Skeletal muscle satellite cell (primary cell): ENCODE results near the gene SHTN1.

Experiments used
- H3K27me3 ChIP-seq: 2 replicates; pipeline ENCODE4 v1.7.0; 2013; ENCODE audit warnings: low read length; ENCODE audit not compliant: control insufficient read depth, insufficient read depth
- H3K36me3 ChIP-seq: 2 replicates; pipeline ENCODE4 v1.7.0; 2013; ENCODE audit warnings: mild to moderate bottlenecking, control low read depth, low read length; ENCODE audit not compliant: insufficient read depth
- H3K4me1 ChIP-seq: 2 replicates; pipeline ENCODE4 v1.7.0; 2013; ENCODE audit warnings: low read length; ENCODE audit not compliant: control insufficient read depth, insufficient read depth
- H3K4me2 ChIP-seq: 2 replicates; pipeline ENCODE4 v1.7.0; 2013; ENCODE audit warnings: mild to moderate bottlenecking, low read length
- H3K4me3 ChIP-seq: 2 replicates; pipeline ENCODE4 v1.7.0; 2013; ENCODE audit warnings: low read length
- H3K9ac ChIP-seq: 2 replicates; pipeline ENCODE4 v1.7.0; 2013; ENCODE audit warnings: mild to moderate bottlenecking, low read depth, low read length, moderate library complexity
- H3K9me3 ChIP-seq: replicated peaks from 2 replicates; pipeline ENCODE4 v1.7.0; 2013; ENCODE audit warnings: mild to moderate bottlenecking, control low read depth, low read length

Gene SHTN1

DNA sequence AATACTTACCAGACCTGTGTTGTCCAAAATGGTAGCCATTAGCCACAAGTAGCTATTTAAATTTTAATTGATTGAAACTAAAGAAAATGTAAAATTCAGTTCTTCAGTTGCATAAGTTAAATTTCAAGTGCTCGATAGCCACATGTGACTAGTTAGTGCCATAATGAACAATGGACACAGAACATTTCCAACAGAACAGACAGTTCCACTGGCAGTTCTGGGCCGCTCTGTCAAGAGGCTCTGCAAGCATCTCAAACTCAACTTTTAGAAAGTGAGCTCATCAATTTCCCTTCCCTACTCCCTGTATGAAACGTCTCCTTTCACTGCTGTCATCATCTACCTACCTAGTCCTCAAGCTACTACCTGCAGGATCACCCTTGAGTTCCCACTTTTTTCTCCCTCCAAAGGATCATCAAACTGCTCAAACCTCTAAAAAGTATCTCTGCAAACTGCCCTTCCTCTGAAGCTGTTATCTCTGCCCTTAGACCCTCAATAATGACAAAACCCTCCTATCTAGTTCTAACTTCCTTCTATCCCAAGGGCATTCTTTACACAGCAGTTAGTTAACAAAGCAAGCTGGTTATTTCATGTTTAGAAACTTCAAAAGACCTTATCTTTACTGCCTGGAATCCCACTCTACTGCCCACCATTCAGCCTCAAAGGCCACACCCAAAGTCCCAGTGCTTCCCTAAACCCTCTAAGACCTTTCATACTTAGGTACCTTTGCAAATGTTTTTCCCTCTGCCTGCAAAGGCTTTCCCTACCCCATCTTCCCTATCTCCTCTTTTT lies 20.6 kb downstream of the SHTN1 start:
- Histone ChIP-seq H3K9me3 (no peaks in the 10 kb centered on the region), H3K4me1 (no peaks in the 10 kb centered on the region), H3K9ac (no peak overlapping the region), H3K4me2 (no peak overlapping the region), H3K27me3 (no peaks in the 10 kb centered on the region), H3K4me3 (no peak overlapping the region), H3K36me3 (no peaks in the 10 kb centered on the region)

GRCh38 chr10:116980041-116980440 lies 24.9 kb downstream of the SHTN1 start:
- Histone ChIP-seq H3K9me3 (no peaks in the 10 kb centered on the region), H3K4me1 (peaks cover 4% of the 10 kb centered on the region), H3K4me3 (no peak overlapping the region), H3K27me3 (no peaks in the 10 kb centered on the region), H3K4me2 (no peak overlapping the region), H3K9ac (no peak overlapping the region), H3K36me3 (no peaks in the 10 kb centered on the region)

GRCh38 chr10:116978901-116979300 lies 26.1 kb downstream of the SHTN1 start:
- Histone ChIP-seq H3K9ac (no peak overlapping the region), H3K4me1 (peaks cover 14% of the 10 kb centered on the region)

DNA sequence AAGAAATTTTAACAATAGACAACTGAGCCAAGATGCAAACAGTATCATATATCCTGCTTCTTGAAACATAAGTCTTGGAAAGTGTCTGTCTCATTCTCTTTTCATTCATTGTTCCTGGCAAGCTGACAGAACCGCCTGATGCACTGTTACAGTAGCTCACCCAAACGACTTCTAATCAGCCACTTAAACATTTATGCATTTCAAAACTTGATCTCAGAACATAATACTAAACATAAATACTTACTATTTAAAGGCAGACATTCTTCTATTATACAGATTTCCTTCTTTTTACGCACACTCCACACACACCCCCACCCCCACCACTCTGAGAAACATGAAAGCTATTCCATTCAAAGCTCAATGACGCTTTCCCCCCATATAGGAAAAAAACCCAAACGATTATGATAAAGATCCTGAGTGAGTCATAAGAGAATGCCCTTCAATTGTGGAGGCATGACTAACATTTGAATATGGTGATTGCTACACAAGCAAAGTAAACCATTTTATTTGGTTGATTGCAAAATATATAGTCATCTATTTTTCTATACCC lies 30.5 kb downstream of the SHTN1 start:
- H3K27me3 ChIP-seq, result no peaks in the 10 kb centered on the region
- peaks cover 20% of the 10 kb centered on the region for H3K4me1 ChIP-seq
- no peak overlapping the region for H3K4me3 ChIP-seq
- H3K9me3 ChIP-seq, result no peaks in the 10 kb centered on the region
- H3K4me2 ChIP-seq, result peak overlapping the region; percentile 73
- H3K9ac ChIP-seq, result no peak overlapping the region
- H3K36me3 ChIP-seq, result no peaks in the 10 kb centered on the region

More at GRCh38 chr10:116978901-116979300, 26.1 kb downstream of the SHTN1 start:
- H3K9me3 ChIP-seq, result no peaks in the 10 kb centered on the region
- H3K27me3 ChIP-seq, result no peaks in the 10 kb centered on the region
- H3K4me2 ChIP-seq, result no peak overlapping the region
- no peak overlapping the region for H3K4me3 ChIP-seq
- H3K36me3 ChIP-seq, result no peaks in the 10 kb centered on the region

DNA sequence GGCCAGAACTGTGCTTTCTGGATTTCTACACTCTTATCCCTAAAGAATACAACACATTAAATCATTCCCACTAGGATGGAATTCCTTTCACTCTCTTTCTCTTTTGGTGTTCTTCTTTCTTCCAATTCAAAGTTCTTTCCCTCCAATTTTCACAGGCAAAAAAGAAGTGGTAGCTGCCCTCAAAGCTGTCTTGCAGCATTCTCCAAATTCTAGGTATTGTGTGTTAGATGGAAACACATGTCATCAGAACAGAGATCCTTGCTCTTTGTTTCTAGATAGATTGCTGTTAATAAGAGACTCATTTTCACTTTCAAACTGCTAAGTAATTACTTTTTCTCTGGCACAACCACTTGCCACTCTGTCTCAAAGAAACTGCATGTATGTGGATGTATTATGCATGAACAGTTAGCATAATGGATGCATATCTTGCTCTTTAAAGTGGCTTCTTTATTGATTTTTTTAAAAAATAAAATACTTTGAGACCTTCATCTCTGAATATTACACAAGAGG lies 31.0 kb downstream of the SHTN1 start:
- Histone ChIP-seq H3K4me3 (no peak overlapping the region), H3K4me2 (peak overlapping the region; percentile 73), H3K9ac (no peak overlapping the region), H3K36me3 (no peaks in the 10 kb centered on the region), H3K27me3 (no peaks in the 10 kb centered on the region), H3K4me1 (peaks cover 20% of the 10 kb centered on the region), H3K9me3 (no peaks in the 10 kb centered on the region)

DNA sequence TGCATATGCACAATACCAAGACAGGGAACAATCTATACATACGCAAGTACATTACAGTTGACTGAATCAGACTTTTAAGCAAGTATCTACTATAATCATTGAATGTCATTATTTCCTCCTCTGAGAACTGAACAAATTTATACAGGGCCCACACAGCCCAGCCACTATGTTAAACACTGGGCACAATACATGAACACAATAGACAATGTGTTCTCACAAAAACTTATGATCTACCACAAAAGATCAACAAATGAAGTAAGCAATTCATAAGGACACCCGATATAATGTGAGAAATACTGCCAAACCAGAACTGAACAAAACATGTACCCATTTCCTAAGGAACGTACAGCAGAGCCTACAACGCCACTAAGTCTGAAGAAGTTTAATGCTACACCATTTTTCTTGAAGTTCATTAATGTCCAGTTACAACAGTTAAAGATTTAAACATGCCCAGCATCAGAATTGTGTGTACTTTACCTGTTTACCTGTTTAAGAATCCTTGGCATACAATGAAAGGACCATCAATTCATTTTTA lies 31.5 kb downstream of the SHTN1 start:
- peaks cover 20% of the 10 kb centered on the region for H3K4me1 ChIP-seq
- no peak overlapping the region for H3K4me3 ChIP-seq
- H3K9me3 ChIP-seq, result no peaks in the 10 kb centered on the region
- H3K36me3 ChIP-seq, result no peaks in the 10 kb centered on the region
- H3K4me2 ChIP-seq, result no peak overlapping the region
- no peak overlapping the region for H3K9ac ChIP-seq
- no peaks in the 10 kb centered on the region for H3K27me3 ChIP-seq

- Histone ChIP-seq H3K27me3 (no peaks in the 10 kb centered on the region), H3K4me2 (no peak overlapping the region), H3K36me3 (no peaks in the 10 kb centered on the region), H3K4me1 (peaks cover 20% of the 10 kb centered on the region), H3K9ac (no peak overlapping the region), H3K9me3 (no peaks in the 10 kb centered on the region), H3K4me3 (no peak overlapping the region)
These were observed 32.9 kb downstream of the SHTN1 start for GRCh38 chr10:116972131-116972530.

- no peaks in the 10 kb centered on the region for H3K27me3 ChIP-seq
- no peak overlapping the region for H3K4me2 ChIP-seq
- no peak overlapping the region for H3K9ac ChIP-seq
- no peaks in the 10 kb centered on the region for H3K36me3 ChIP-seq
- H3K4me1 ChIP-seq, result peaks cover 16% of the 10 kb centered on the region
- no peak overlapping the region for H3K4me3 ChIP-seq
- no peaks in the 10 kb centered on the region for H3K9me3 ChIP-seq
These were observed 34.9 kb downstream of the SHTN1 start for GRCh38 chr10:116970050-116970449.

- no peak overlapping the region for H3K4me3 ChIP-seq
- H3K9ac ChIP-seq, result no peak overlapping the region
- H3K36me3 ChIP-seq, result no peaks in the 10 kb centered on the region
- H3K4me1 ChIP-seq, result peaks cover under 1% of the 10 kb centered on the region
- H3K4me2 ChIP-seq, result no peak overlapping the region
- H3K27me3 ChIP-seq, result no peaks in the 10 kb centered on the region
- H3K9me3 ChIP-seq, result no peaks in the 10 kb centered on the region
These were observed 36.7 kb downstream of the SHTN1 start for GRCh38 chr10:116968331-116968730.

DNA sequence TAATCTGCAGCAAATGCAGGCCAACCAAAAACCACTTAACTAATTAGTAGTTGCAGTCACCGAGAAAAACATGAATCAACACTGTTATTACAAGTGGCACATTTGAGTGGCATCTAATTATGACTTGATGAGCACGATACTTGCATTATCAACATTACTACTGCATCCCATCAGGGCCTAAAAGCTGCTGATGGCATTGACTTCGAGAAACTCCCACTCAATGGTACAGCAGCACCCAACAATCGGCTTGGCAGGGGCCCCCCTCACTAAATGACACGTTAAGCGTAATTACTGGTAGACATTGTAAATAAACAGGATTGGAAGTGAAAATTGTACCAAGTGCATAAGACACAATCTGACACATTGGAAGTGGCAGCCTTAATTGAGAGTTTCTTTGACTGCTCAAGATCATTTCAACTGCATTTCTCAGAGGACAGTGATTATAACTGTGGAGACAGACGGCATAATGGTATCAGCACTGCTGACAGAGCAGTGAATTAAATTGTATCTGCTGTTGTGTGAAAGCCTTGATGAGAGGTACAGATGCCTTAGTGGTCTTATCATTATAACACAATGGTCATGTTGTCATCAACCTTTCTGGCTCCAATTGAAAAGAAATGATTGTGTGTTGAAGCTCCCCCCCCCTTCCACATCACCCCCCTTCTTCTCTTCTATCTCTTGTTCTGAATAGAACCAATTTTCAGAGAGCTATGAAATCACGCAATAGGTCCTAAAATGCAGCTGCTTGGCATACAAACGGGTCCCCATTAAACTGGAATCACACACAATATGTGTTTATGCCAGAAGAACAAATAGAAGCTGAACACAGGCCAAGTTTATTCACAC lies 43.4 kb downstream of the SHTN1 start:
- H3K9ac ChIP-seq, result no peak overlapping the region
- no peaks in the 10 kb centered on the region for H3K27me3 ChIP-seq
- H3K4me3 ChIP-seq, result no peak overlapping the region
- H3K4me1 ChIP-seq, result no peaks in the 10 kb centered on the region
- no peak overlapping the region for H3K4me2 ChIP-seq
- H3K36me3 ChIP-seq, result no peaks in the 10 kb centered on the region
- H3K9me3 ChIP-seq, result no peaks in the 10 kb centered on the region

- H3K27me3 ChIP-seq, result no peaks in the 10 kb centered on the region
- no peak overlapping the region for H3K4me2 ChIP-seq
- H3K4me3 ChIP-seq, result no peak overlapping the region
- H3K4me1 ChIP-seq, result no peaks in the 10 kb centered on the region
- H3K9ac ChIP-seq, result no peak overlapping the region
- H3K36me3 ChIP-seq, result no peaks in the 10 kb centered on the region
- H3K9me3 ChIP-seq, result no peaks in the 10 kb centered on the region
These were observed 44.8 kb downstream of the SHTN1 start for GRCh38 chr10:116960066-116960776.
